A549 (cell line): ENCODE measurements around the gene GEN1. TPM values are rescaled to one million over a fixed set of nuclear protein-coding genes. Genes with fewer than 3 reads are reported as not detected.

ENCODE experiments used
- ATAC-seq, 2 experiments: fragments of 200-7000 bp in 1 of 2; fragments of >200 bp in 1 of 2; cut with Nextera tagmentation in 1 of 2; cut with Tn5 transposase in 1 of 2; 3 replicates each; pipeline versions ENCODE4 v1.8.0 to v1.9.1; 2018 to 2020; ENCODE audit warnings: mild to moderate bottlenecking in 1 of 2, moderate library complexity in 1 of 2
- CTCF ChIA-PET: fragments of 300-600 bp; sonication (Branson Sonifier 250); formaldehyde crosslinking; extraction: SDS; loops from one replicate; lab custom pipeline; 2021; ENCODE audit warnings: antibody characterized with exemption, inconsistent platforms; lab: Yijun Ruan, JAX
- POLR2A ChIA-PET: fragments of 350-600 bp; formaldehyde crosslinking; extraction: SDS; loops from one replicate; lab custom pipeline; 2021; ENCODE audit warnings: antibody characterized with exemption, inconsistent platforms; lab: Yijun Ruan, JAX
- DNase-seq, 2 experiments: peaks; one replicate each; pipeline versions ENCODE4 v3.0.0 to v3.0.0-alpha.2; 2011 to 2016; ENCODE audit warnings: low read depth in 1 of 2, low spot score in 1 of 2
- FAIRE-seq: peaks from 2 replicates; lab custom pipeline; 2011; peaks lifted over from hg19 to GRCh38; lab: Jason Lieb, UNC
- H3K27ac ChIP-seq, 2 experiments: fragments of >200 bp; sonication (Bioruptor Twin); formaldehyde crosslinking; 3 replicates each; pipeline ENCODE4 v1.5.1; 2016 to 2017
- H3K4me1 ChIP-seq: fragments of >200 bp; sonication (Bioruptor Twin); formaldehyde crosslinking; 3 replicates; pipeline ENCODE4 v1.6.1; 2016
- H3K4me2 ChIP-seq: fragments of >200 bp; sonication (Bioruptor Twin); formaldehyde crosslinking; 3 replicates; pipeline ENCODE4 v1.6.1; 2016
- H3K4me3 ChIP-seq: fragments of >200 bp; sonication (Bioruptor Twin); formaldehyde crosslinking; 3 replicates; pipeline ENCODE4 v1.5.1; 2016
- H3K9me3 ChIP-seq: fragments of >200 bp; sonication (Bioruptor Twin); formaldehyde crosslinking; 3 replicates; pipeline ENCODE4 v1.6.1; 2016
- CBX2 ChIP-seq: fragments of 200-600 bp; sonication (generic); IDR thresholded peaks from 2 replicates; pipeline ENCODE4 v1.6.1; 2016; ENCODE audit warnings: low read depth, mild to moderate bottlenecking, borderline replicate concordance
- CBX8 ChIP-seq: fragments of 200-600 bp; sonication (generic); IDR thresholded peaks from 2 replicates; pipeline ENCODE4 v1.6.1; 2016
- EHMT2 ChIP-seq: fragments of 200-600 bp; sonication (generic); IDR thresholded peaks from 2 replicates; pipeline ENCODE4 v1.6.1; 2016; ENCODE audit warnings: antibody characterized with exemption, low read depth, mild to moderate bottlenecking, moderate library complexity
- ELK1 ChIP-seq: fragments of 150-350 bp; IDR thresholded peaks from 2 replicates; pipeline ENCODE4 v1.6.1; 2014; ENCODE audit warnings: low read depth, mild to moderate bottlenecking, low read length
- FOXS1 ChIP-seq: fragments of 250-450 bp; sonication (Bioruptor Pico); IDR thresholded peaks from 2 replicates; pipeline ENCODE4 v1.5.0; 2020; ENCODE audit warnings: mild to moderate bottlenecking, moderate library complexity
- HOXA7 ChIP-seq: fragments of 250-450 bp; sonication (Bioruptor Pico); IDR thresholded peaks from 2 replicates; pipeline ENCODE4 v1.5.0; 2020; ENCODE audit warnings: mild to moderate bottlenecking, moderate library complexity
- JUN ChIP-seq, 2 experiments: fragments of >200 bp; sonication (Bioruptor Twin); formaldehyde crosslinking; IDR thresholded peaks; 2 replicates in 1 of 2; 3 replicates in 1 of 2; pipeline ENCODE4 v1.6.1; 2016 to 2017
- JUNB ChIP-seq: fragments of >200 bp; sonication (Bioruptor Twin); formaldehyde crosslinking; IDR thresholded peaks from 2 replicates; pipeline ENCODE4 v1.6.1; 2016
- KDM1A ChIP-seq: fragments of 200-600 bp; sonication (generic); IDR thresholded peaks from 2 replicates; pipeline ENCODE4 v1.6.1; 2016; ENCODE audit warnings: low read depth, mild to moderate bottlenecking
- MAFK ChIP-seq: fragments of 450-650 bp; IDR thresholded peaks from 2 replicates; pipeline ENCODE4 v1.6.1; 2014; ENCODE audit not compliant: partially characterized antibody
- MAX ChIP-seq: IDR thresholded peaks from 2 replicates; pipeline ENCODE4 v1.6.1; 2012
- MAZ ChIP-seq: fragments of 150-350 bp; IDR thresholded peaks from 2 replicates; pipeline ENCODE4 v1.6.1; 2014; ENCODE audit warnings: antibody characterized with exemption, low read depth, low read length, borderline replicate concordance
- NR3C1 ChIP-seq: fragments of >200 bp; sonication (Bioruptor Twin); formaldehyde crosslinking; IDR thresholded peaks from 3 replicates; pipeline ENCODE4 v1.6.1; 2017
- PHF8 ChIP-seq: fragments of 200-600 bp; sonication (generic); IDR thresholded peaks from 2 replicates; pipeline ENCODE4 v1.6.1; 2016; ENCODE audit warnings: low read depth, mild to moderate bottlenecking, antibody characterized with exemption, moderate library complexity, borderline replicate concordance
- POLR2AphosphoS2 ChIP-seq: conservative IDR thresholded peaks from 2 replicates; pipeline ENCODE4 v1.6.1; 2012; ENCODE audit warnings: low read length, improper control_type of control experiment, inconsistent platforms
- RAD21 ChIP-seq, 2 experiments: fragments of >200 bp in 1 of 2; sonication (Bioruptor Twin) in 1 of 2; formaldehyde crosslinking in 1 of 2; IDR thresholded peaks in 1 of 2; conservative IDR thresholded peaks in 1 of 2; 2 replicates in 1 of 2; 3 replicates in 1 of 2; pipeline ENCODE4 v1.6.1; 2012 to 2018; ENCODE audit warnings: inconsistent platforms in 1 of 2
- RARB ChIP-seq: fragments of 250-450 bp; sonication (Bioruptor Pico); IDR thresholded peaks from 2 replicates; pipeline ENCODE4 v1.8.0; 2021; ENCODE audit warnings: mild to moderate bottlenecking, moderate library complexity
- SMC3 ChIP-seq: fragments of >200 bp; sonication (Bioruptor Twin); formaldehyde crosslinking; IDR thresholded peaks from 3 replicates; pipeline ENCODE4 v1.6.1; 2018; ENCODE audit warnings: inconsistent platforms
- SREBF2 ChIP-seq: fragments of 450-650 bp; IDR thresholded peaks from 2 replicates; pipeline ENCODE4 v1.6.1; 2014; ENCODE audit warnings: mild to moderate bottlenecking, moderate library complexity
- ZFP36 ChIP-seq: fragments of 450-650 bp; IDR thresholded peaks from 2 replicates; pipeline ENCODE4 v1.6.1; 2014; ENCODE audit warnings: borderline replicate concordance; ENCODE audit not compliant: partially characterized antibody
- ZSCAN20 ChIP-seq: fragments of 250-450 bp; sonication (Bioruptor Pico); IDR thresholded peaks from 2 replicates; pipeline ENCODE4 v1.8.0; 2022; ENCODE audit warnings: mild to moderate bottlenecking, moderate library complexity
- WGBS: methylation state at CpG from one replicate; pipeline ENCODE4 v1.1.6; 2017; ENCODE audit errors: missing lambda C conversion rate; 5-methylcytosine and 5-hydroxymethylcytosine counted together
- polyA plus RNA-seq, 4 experiments: library from polyadenylated mRNA; depleted of rRNA in 3 of 4; stranded (reverse); fragments of >200 nt; fragmentation: RNase III in 1 of 4; extraction: RNeasy Plus Mini Kit Qiagen cat#74134 plus additional on column Dnase treatment in 1 of 4; gene quantifications; 2 replicates in 3 of 4; 3 replicates in 1 of 4; pipeline ENCODE4 v1.2.3, GENCODE V29; 2011 to 2017
- TF ChIP-seq, protein P1 (sequence below): IDR thresholded peaks from 2 replicates; pipeline ENCODE4 v1.6.1; 2012; ENCODE audit warnings: low read depth, borderline replicate concordance
- TF ChIP-seq, protein P2 (sequence below): fragments of 450-650 bp; IDR thresholded peaks from 2 replicates; pipeline ENCODE4 v1.6.1; 2014; ENCODE audit warnings: antibody characterized with exemption

Gene GEN1
- polyA plus RNA-seq, 2 of the 4 experiments (the other 2 are of a cell fraction), result 16.2 to 40.7 TPM

- peak; percentile 46 for FAIRE-seq
- ChIA-PET CTCF (interaction anchor here (0.5 to 4.7 kb wide), 3 partner anchors 11 to 497 kb away, joined by 3 to 31 read pairs (median 4); no protein-coding TSS in a partner anchor), POLR2A (no interaction called here)
- 87% methylated on average over 2 of the region's 2 CpGs for WGBS
- peak; percentile 40 for TF ChIP-seq MAFK
- TF ChIP-seq CBX2, result no peak
- TF ChIP-seq, all 56 proteins: peak for 1
- DNase-seq, result no peak
- Histone ChIP-seq H3K27ac (no peak overlapping the region), H3K4me3 (no peak overlapping the region), H3K4me2 (no peak overlapping the region), H3K4me1 (no peaks in the 10 kb centered on the region), H3K9me3 (no peaks in the 10 kb centered on the region)
- no peak for ATAC-seq
Observed at GRCh38 chr2:17735864-17736263, 18.1 kb upstream of the GEN1 start.

GRCh38 chr2:17736989-17737388 lies 16.9 kb upstream of the GEN1 start:
- Histone ChIP-seq H3K9me3 (no peaks in the 10 kb centered on the region), H3K4me2 (no peak overlapping the region), H3K4me3 (no peak overlapping the region), H3K27ac (no peak overlapping the region), H3K4me1 (no peaks in the 10 kb centered on the region)
- POLR2A ChIA-PET, result no interaction called here
- no peak for DNase-seq
- no peak for ATAC-seq
- TF ChIP-seq MAZ (no peak), ZFP36 (no peak), RARB (no peak), ELK1 (no peak), CBX8 (no peak), CBX2 (no peak), SREBF2 (no peak), RAD21 (conservative IDR thresholded peaks at IDR 0.05 in 1 of 2, IDR thresholded peaks at IDR 0.05 in 1 of 2) (no peak), JUN (IDR thresholded peaks at IDR 0.05) (no peak), ZSCAN20 (CRISPR knock-in tag) (no peak), FOXS1 (CRISPR knock-in tag) (no peak), MAFK (no peak), EHMT2 (no peak), JUNB (no peak), POLR2AphosphoS2 (no peak), NR3C1 (no peak)
- FAIRE-seq, result no peak
- 87% methylated on average over 1 of the region's 1 CpG for WGBS
- CTCF ChIA-PET, result interaction anchor here (2.9 to 4.7 kb wide), 2 partner anchors 18 kb away, joined by 11 to 31 read pairs; no protein-coding TSS in a partner anchor

DNA sequence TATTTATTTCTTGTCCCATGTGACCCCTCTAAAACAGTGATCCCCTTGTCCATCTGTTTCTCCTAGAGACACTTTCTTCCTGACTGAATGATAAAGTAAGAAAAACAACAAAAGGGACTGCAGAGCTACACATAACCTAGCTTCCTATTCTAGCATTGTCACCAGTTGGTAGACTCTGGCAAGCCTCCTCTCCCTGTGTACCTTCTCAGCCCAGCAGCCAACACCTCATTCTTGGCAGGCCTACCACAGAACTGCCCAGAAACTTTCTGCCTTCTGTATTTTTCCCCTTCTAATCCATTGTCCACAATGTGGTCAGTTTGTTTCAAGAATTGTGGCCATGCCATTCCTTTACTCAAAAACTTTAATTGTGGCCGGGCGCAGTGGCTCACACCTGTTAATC lies 13.7 kb upstream of the GEN1 start:
- ChIA-PET POLR2A (no interaction called here), CTCF (interaction anchor here (1.0 to 1.4 kb wide), 2 partner anchors 19 to 20 kb away, joined by 3 to 4 read pairs; no protein-coding TSS in a partner anchor)
- no peak overlapping the region for H3K4me3 ChIP-seq
- FAIRE-seq, result no peak
- no peak for DNase-seq
- no peak overlapping the region for H3K27ac ChIP-seq
- no peaks in the 10 kb centered on the region for H3K4me1 ChIP-seq
- no peak overlapping the region for H3K4me2 ChIP-seq
- WGBS, result 94% methylated on average over 2 of the region's 2 CpGs
- ATAC-seq, result no peak
- TF ChIP-seq MAFK (no peak), JUN (IDR thresholded peaks at IDR 0.05) (no peak), PHF8 (no peak), ZFP36 (no peak), HOXA7 (CRISPR knock-in tag) (no peak), EHMT2 (no peak), NR3C1 (no peak), MAX (no peak), SMC3 (no peak), KDM1A (no peak)
- TF ChIP-seq, protein P1, sequence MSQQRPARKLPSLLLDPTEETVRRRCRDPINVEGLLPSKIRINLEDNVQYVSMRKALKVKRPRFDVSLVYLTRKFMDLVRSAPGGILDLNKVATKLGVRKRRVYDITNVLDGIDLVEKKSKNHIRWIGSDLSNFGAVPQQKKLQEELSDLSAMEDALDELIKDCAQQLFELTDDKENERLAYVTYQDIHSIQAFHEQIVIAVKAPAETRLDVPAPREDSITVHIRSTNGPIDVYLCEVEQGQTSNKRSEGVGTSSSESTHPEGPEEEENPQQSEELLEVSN, result no peak
- TF ChIP-seq, protein P2, sequence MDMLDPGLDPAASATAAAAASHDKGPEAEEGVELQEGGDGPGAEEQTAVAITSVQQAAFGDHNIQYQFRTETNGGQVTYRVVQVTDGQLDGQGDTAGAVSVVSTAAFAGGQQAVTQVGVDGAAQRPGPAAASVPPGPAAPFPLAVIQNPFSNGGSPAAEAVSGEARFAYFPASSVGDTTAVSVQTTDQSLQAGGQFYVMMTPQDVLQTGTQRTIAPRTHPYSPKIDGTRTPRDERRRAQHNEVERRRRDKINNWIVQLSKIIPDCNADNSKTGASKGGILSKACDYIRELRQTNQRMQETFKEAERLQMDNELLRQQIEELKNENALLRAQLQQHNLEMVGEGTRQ, result no peak
- TF ChIP-seq, all 56 proteins: peak for 0
- no peaks in the 10 kb centered on the region for H3K9me3 ChIP-seq
